Renal cortex interstitium (tissue), 11 donors: ENCODE measurements around the gene ADRA2A. TPM values are rescaled to one million over a fixed set of nuclear protein-coding genes. Genes with fewer than 3 reads are reported as not detected.
A peak's percentile ranks its signal among the peaks of the same experiment; 100 is the strongest.

Source experiments
- DNase-seq, 11 donors: peaks; one replicate each; pipeline ENCODE4 v3.0.0-alpha.2; 2013; ENCODE audit warnings: low read depth in 9 of 11, low spot score in 4 of 11; ENCODE audit errors: extremely low read depth in 1 of 11
- polyA plus RNA-seq, 3 donors: library from polyadenylated mRNA; unstranded; fragments of 120-200 nt; gene quantifications; one replicate each; pipeline ENCODE4 v1.2.1, GENCODE V29; 2013; ENCODE audit not compliant: insufficient read length in 3 of 3

Gene ADRA2A
- polyA plus RNA-seq, 3 donors: 2.3 to 6.0 (median 2.5) TPM

DNA sequence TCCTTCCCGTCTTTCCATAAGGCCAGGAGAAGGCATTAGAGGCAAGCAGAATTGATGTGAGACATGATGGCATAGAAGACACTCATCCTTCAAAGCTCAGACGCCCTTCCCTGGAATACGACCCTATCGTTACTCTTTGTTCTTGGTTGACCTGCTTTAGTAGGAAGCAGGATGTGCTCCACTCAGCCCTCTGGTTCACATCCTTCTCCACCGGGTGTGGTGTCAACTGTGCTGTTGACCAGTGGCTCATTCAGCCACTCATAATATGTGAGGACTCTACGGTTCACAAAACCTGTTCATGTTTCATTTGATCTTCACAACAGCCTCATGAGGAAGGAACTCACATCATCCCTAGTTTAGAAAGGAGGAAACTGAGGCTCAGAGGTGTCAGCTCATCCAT is 47.1 kb downstream of the ADRA2A start:
- no peak for DNase-seq

- DNase-seq: no peak
Observed at GRCh38 chr10:111125102-111125501, 48.3 kb downstream of the ADRA2A start.

DNA sequence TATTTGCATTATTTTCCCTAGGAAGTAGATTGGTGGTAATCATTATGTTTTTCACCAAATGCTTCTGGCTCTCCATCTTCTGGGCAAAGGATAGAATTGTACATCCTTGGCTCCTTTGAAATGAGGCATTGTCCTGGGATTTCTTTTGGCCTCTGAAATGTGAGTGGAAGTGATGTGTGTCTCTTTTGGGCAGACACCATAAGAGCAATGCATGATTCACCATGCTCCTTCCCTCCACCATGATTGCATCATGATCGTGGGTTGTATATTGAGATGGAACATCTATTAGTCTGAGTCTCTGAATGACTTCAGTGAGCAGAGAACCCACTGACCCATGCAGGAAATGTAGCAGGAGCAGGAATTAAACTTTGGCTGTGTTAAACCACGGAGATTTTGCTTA is 49.2 kb downstream of the ADRA2A start:
- no peak for DNase-seq

GRCh38 chr10:111127081-111127848 is 50.4 kb downstream of the ADRA2A start:
- DNase-seq: no peak

GRCh38 chr10:111128331-111129180 is 51.7 kb downstream of the ADRA2A start:
- peak in 1 of 11 donors; percentile 11 for DNase-seq

- DNase-seq: no peak
Observed at GRCh38 chr10:111129363-111129762, 52.5 kb downstream of the ADRA2A start.

DNA sequence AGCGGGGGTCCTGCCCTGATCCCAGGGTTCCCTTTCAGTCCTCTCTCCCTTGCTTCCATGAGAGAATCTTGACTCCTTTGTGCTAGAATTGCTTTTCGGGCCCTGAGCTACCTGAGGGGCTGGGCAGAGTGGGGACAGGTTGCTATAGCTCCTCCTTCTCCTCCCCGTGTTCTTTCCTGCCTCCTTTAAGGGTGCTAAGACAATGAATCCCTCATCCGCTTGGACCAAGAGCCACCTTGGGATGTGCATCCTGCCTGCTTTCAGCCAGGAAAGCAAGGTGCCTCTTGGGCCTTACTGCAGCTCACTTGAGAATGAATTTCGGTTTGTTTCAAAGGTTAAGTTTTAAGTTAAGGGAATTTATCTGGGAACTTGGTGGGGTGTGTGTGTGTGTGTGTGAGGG is 53.6 kb downstream of the ADRA2A start:
- no peak for DNase-seq

Other genes with a start within 250 kb of the ADRA2A start
- 100 to 1,000 TPM; 195 to 273 (median 227) TPM for gene PDCD4, start 205.1 kb upstream of the ADRA2A start, polyA plus RNA-seq
- 10 to 100 TPM; 40.6 to 58.4 (median 55.0) TPM for gene BBIP1, start 157.8 kb upstream of the ADRA2A start, polyA plus RNA-seq
- 10 to 100 TPM; 33.3 to 40.7 (median 35.9) TPM for gene SHOC2, start 157.4 kb upstream of the ADRA2A start, polyA plus RNA-seq